OCI-LY7 (cell line): ENCODE measurements around the gene MYO18A.

Experiments
- EZH2phosphoT487 ChIP-seq: fragments of 200-600 bp; sonication (generic); IDR thresholded peaks from 2 replicates; pipeline ENCODE4 v1.6.1; 2018; ENCODE audit warnings: low read depth, borderline replicate concordance, mild to moderate bottlenecking, mixed run types, antibody characterized with exemption, low read length, moderate library complexity, mixed read lengths
- TF ChIP-seq, protein P1 (sequence below): fragments of 200-600 bp; sonication (generic); conservative IDR thresholded peaks from 2 replicates; pipeline ENCODE4 v1.5.1; 2014; ENCODE audit warnings: mild to moderate bottlenecking, antibody characterized with exemption, low read length, moderate library complexity, mixed read lengths

DNA sequence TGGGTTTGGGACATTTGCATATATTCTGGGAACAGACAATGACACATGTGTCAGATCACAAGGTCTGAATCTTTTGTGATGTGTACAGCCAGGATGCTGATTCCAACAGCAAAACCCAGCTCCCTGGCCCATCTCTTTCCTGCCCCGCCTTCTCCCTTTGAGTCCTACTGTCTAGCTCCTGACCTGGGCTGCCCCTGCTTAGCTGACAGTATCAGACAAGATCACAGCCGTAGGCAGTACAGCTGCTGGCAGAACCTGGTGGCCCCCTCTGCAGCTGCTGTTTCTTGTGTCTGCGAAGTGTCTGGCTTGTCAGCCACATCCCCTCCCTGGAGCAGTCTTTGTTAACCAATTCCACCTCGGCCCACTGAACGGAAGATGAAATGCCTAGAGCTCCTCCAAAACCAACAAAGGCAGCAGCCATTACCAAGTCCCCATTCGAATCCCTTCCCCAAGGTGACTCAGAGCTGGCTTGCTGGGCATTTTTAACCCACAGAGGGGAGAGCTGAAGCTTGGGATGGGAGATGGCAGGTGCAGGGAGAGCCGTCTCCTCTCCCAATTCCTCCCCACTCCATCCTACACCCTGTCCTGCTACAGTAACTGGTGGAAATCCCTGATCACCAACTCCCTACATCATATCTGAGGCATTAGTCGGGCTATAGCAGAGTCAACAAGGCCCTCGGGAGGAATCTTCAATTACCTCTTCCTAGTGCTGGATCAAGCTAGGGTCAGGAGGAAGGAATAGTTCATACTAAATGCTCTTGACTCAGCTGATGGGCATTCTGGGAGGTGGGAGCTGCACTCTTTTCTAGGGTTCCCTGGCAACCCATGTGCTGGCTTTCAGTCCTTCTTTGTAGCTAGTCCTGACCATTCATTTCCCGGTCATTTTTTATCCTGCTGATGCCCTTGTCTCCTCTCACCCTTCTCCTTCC, 131.5 kb downstream of the MYO18A start:
- TF ChIP-seq, protein P1, sequence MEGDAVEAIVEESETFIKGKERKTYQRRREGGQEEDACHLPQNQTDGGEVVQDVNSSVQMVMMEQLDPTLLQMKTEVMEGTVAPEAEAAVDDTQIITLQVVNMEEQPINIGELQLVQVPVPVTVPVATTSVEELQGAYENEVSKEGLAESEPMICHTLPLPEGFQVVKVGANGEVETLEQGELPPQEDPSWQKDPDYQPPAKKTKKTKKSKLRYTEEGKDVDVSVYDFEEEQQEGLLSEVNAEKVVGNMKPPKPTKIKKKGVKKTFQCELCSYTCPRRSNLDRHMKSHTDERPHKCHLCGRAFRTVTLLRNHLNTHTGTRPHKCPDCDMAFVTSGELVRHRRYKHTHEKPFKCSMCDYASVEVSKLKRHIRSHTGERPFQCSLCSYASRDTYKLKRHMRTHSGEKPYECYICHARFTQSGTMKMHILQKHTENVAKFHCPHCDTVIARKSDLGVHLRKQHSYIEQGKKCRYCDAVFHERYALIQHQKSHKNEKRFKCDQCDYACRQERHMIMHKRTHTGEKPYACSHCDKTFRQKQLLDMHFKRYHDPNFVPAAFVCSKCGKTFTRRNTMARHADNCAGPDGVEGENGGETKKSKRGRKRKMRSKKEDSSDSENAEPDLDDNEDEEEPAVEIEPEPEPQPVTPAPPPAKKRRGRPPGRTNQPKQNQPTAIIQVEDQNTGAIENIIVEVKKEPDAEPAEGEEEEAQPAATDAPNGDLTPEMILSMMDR, result no peak
- no peak for TF ChIP-seq EZH2phosphoT487
